Suprapubic skin (tissue), 4 donors: ENCODE results near the gene STK17B. TPM values are rescaled to one million over a fixed set of nuclear protein-coding genes. Genes with fewer than 3 reads are reported as not detected.

ENCODE experiments used
- DNase-seq, 2 donors: peaks; one replicate each; pipeline ENCODE4 v3.0.0-alpha.2; 2019; ENCODE audit warnings: low spot score in 2 of 2
- H3K27ac ChIP-seq: fragments of 200-600 bp; sonication (generic); one replicate; pipeline ENCODE4 v1.5.1; 2019
- H3K27me3 ChIP-seq: fragments of 200-600 bp; sonication (generic); one replicate; pipeline ENCODE4 v1.5.1; 2019
- H3K36me3 ChIP-seq: fragments of 200-600 bp; sonication (generic); one replicate; pipeline ENCODE4 v1.5.1; 2019
- H3K4me1 ChIP-seq: fragments of 200-600 bp; sonication (generic); one replicate; pipeline ENCODE4 v1.5.1; 2019
- H3K4me3 ChIP-seq: fragments of 200-600 bp; sonication (generic); one replicate; pipeline ENCODE4 v1.5.1; 2019; ENCODE audit warnings: mild to moderate bottlenecking
- H3K9me3 ChIP-seq: fragments of 200-600 bp; sonication (generic); one replicate; pipeline ENCODE4 v1.5.1; 2019
- CTCF ChIP-seq, 2 donors: fragments of 200-600 bp in 1 of 2; fragments of 450-650 bp in 1 of 2; sonication (generic) in 1 of 2; IDR thresholded peaks; one replicate each; pipeline ENCODE4 v1.5.1; 2016 to 2019; ENCODE audit warnings: antibody characterized with exemption in 2 of 2, mild to moderate bottlenecking in 1 of 2, moderate library complexity in 1 of 2
- EP300 ChIP-seq: sonication (generic); formaldehyde crosslinking; IDR thresholded peaks from one replicate; pipeline ENCODE4 v1.6.1; 2017; ENCODE audit warnings: antibody characterized with exemption
- POLR2A ChIP-seq, 2 donors: fragments of 450-650 bp; IDR thresholded peaks; one replicate each; pipeline ENCODE4 v1.6.1; 2017; ENCODE audit warnings: antibody characterized with exemption in 2 of 2, mild to moderate bottlenecking in 2 of 2, moderate library complexity in 2 of 2
- POLR2AphosphoS5 ChIP-seq, 3 donors: sonication (generic); formaldehyde crosslinking; IDR thresholded peaks; one replicate each; pipeline ENCODE4 v1.6.1; 2017; ENCODE audit warnings: antibody characterized with exemption in 3 of 3
- WGBS: methylation state at CpG from one replicate; pipeline ENCODE4 v1.1.5; 2018; 5-methylcytosine and 5-hydroxymethylcytosine counted together
- total RNA-seq, 4 donors: library from RNA; depleted of rRNA; stranded (reverse); fragments of >200 nt; gene quantifications; one replicate each; pipeline ENCODE4 v1.1.0, GENCODE V29; 2016

STK17B gene
- total RNA-seq, 4 donors from 2014 or later: 23.2 to 47.2 (median 37.6) TPM

GRCh38 chr2:196148736-196149135 is 22.6 kb downstream of the STK17B start:
- Histone ChIP-seq H3K27ac (no peak overlapping the region), H3K9me3 (no peaks in the 10 kb centered on the region), H3K4me1 (no peaks in the 10 kb centered on the region), H3K27me3 (no peaks in the 10 kb centered on the region), H3K4me3 (no peak overlapping the region), H3K36me3 (peaks cover 29% of the 10 kb centered on the region)
- TF ChIP-seq EP300 (no peak), POLR2A (IDR thresholded peaks at IDR 0.05) (no peak), POLR2AphosphoS5 (IDR thresholded peaks at IDR 0.05) (no peak), CTCF (IDR thresholded peaks at IDR 0.05) (no peak)
- WGBS: 92% methylated on average over 2 of the region's 2 CpGs
- DNase-seq: no peak

- H3K36me3 ChIP-seq: peaks cover 52% of the 10 kb centered on the region
- 84% methylated on average over 2 of the region's 2 CpGs for WGBS
Measured at GRCh38 chr2:196145256-196145655, 26.1 kb downstream of the STK17B start.

GRCh38 chr2:196144513-196145126 is 26.8 kb downstream of the STK17B start:
- no peaks in the 10 kb centered on the region for H3K27me3 ChIP-seq
- H3K4me3 ChIP-seq: no peak overlapping the region
- no peaks in the 10 kb centered on the region for H3K9me3 ChIP-seq
- H3K36me3 ChIP-seq: peaks cover 57% of the 10 kb centered on the region
- no peaks in the 10 kb centered on the region for H3K4me1 ChIP-seq
- no peak overlapping the region for H3K27ac ChIP-seq
- DNase-seq: no peak
- 86% methylated on average over 5 of the region's 5 CpGs for WGBS
- TF ChIP-seq POLR2A (IDR thresholded peaks at IDR 0.05) (no peak), POLR2AphosphoS5 (IDR thresholded peaks at IDR 0.05) (no peak), EP300 (no peak), CTCF (IDR thresholded peaks at IDR 0.05) (no peak)

More at GRCh38 chr2:196145256-196145655, 26.1 kb downstream of the STK17B start:
- Histone ChIP-seq H3K27ac (no peak overlapping the region), H3K4me1 (no peaks in the 10 kb centered on the region), H3K9me3 (no peaks in the 10 kb centered on the region), H3K4me3 (no peak overlapping the region), H3K27me3 (no peaks in the 10 kb centered on the region)
- no peak for DNase-seq
- TF ChIP-seq CTCF (IDR thresholded peaks at IDR 0.05) (no peak), EP300 (no peak), POLR2AphosphoS5 (IDR thresholded peaks at IDR 0.05) (no peak), POLR2A (IDR thresholded peaks at IDR 0.05) (no peak)

GRCh38 chr2:196143730-196144131 is 27.6 kb downstream of the STK17B start:
- Histone ChIP-seq H3K27ac (no peak overlapping the region), H3K9me3 (no peaks in the 10 kb centered on the region)

GRCh38 chr2:196142825-196143224 is 28.6 kb downstream of the STK17B start:
- DNase-seq: no peak
- no peak overlapping the region for H3K27ac ChIP-seq
- H3K27me3 ChIP-seq: no peaks in the 10 kb centered on the region
- no peak overlapping the region for H3K4me3 ChIP-seq
- peaks cover 72% of the 10 kb centered on the region for H3K36me3 ChIP-seq
- no peaks in the 10 kb centered on the region for H3K9me3 ChIP-seq
- no peaks in the 10 kb centered on the region for H3K4me1 ChIP-seq
- WGBS: 88% methylated on average over 1 of the region's 1 CpG
- no peak for TF ChIP-seq EP300
- no peak for TF ChIP-seq POLR2AphosphoS5 (IDR thresholded peaks at IDR 0.05)
- TF ChIP-seq CTCF (IDR thresholded peaks at IDR 0.05): no peak
- TF ChIP-seq POLR2A (IDR thresholded peaks at IDR 0.05): no peak

More at GRCh38 chr2:196143730-196144131, 27.6 kb downstream of the STK17B start:
- Histone ChIP-seq H3K4me1 (no peaks in the 10 kb centered on the region), H3K36me3 (peaks cover 66% of the 10 kb centered on the region), H3K27me3 (no peaks in the 10 kb centered on the region), H3K4me3 (no peak overlapping the region)
- DNase-seq: no peak
- no peak for TF ChIP-seq EP300
- TF ChIP-seq POLR2AphosphoS5 (IDR thresholded peaks at IDR 0.05): no peak
- no peak for TF ChIP-seq CTCF (IDR thresholded peaks at IDR 0.05)
- no peak for TF ChIP-seq POLR2A (IDR thresholded peaks at IDR 0.05)
- 98% methylated on average over 4 of the region's 4 CpGs for WGBS
